ENCODE measurements around the gene PRRX2. TPM values are rescaled to one million over a fixed set of nuclear protein-coding genes. Genes with fewer than 3 reads are reported as not detected.
A peak's percentile ranks its signal among the peaks of the same experiment; 100 is the strongest.

The PRRX2 gene
- total and polyA plus RNA-seq, 2 of the 13 experiments (the other 11 are each of a cell fraction or from before 2014, with no cell fraction given) = 0.05 TPM; not detected in 1

GRCh38 chr9:129640086-129640870, 25.2 kb upstream of the PRRX2 start:
- no peak for FAIRE-seq
- peaks cover 30% of the 10 kb centered on the region for H3K4me1 ChIP-seq (ENCODE audit: insufficient read depth, low read length)
- H3K36me3 ChIP-seq (replicated peaks in 1 of 2; ENCODE audit: control insufficient read depth in 1 of 2, insufficient read depth in 2 of 2, low read length in 2 of 2) = peaks cover 17 to 37% of the 10 kb centered on the region in 2 experiments; a peak in 4 of 5 replicates
- ChIA-PET CTCF (ENCODE audit: low intra/inter-chr PET ratio, low total read pairs) (no interaction called here), POLR2A (interaction anchor here (1.5 kb wide), 1 partner anchor 13 kb away, joined by 4 read pairs; no protein-coding TSS in a partner anchor)
- no peaks in the 10 kb centered on the region for H3K9me3 ChIP-seq (ENCODE audit: low read length)
- intact Hi-C loops (cut with micrococcal nuclease; ENCODE audit: unreplicated experiment) = loop anchor here (5.0 kb wide), 1 partner anchor 142 kb away; no protein-coding TSS in a partner anchor
- in situ Hi-C loops (cut with HindIII; ENCODE audit: extremely low pct_ligation_motif_present, low pct_unique_long_range_greater_than_20kb) = loop anchor here (10.0 kb wide), 1 partner anchor 145 kb away; no protein-coding TSS in a partner anchor
- peak overlapping the region; percentile 94 for H3K9ac ChIP-seq (ENCODE audit: insufficient read depth, low read depth, low read length)
- no peak overlapping the region for H3K27ac ChIP-seq (ENCODE audit: extremely low read length, insufficient read depth, low read length)
- DNase-seq (ENCODE audit: low spot score) = no peak
- H2AFZ ChIP-seq (ENCODE audit: low read length) = no peak overlapping the region
- H3K4me3 ChIP-seq (replicated peaks in 1 of 3; ENCODE audit: insufficient read depth in 1 of 3, low read depth in 2 of 3, low read length in 3 of 3) = peak overlapping the region; percentile 92 to 100 (median 98)
- TF ChIP-seq, protein P1, sequence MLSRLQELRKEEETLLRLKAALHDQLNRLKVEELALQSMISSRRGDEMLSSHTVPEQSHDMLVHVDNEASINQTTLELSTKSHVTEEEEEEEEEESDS (CRISPR knock-in tag; IDR thresholded peaks at IDR 0.05; ENCODE audit: borderline replicate concordance) = no peak
- TF ChIP-seq AGO2 (optimal IDR thresholded peaks at IDR 0.05; ENCODE audit: low read depth, low read length) = peak; percentile 35
- ATAC-seq = no peak
- no TSS peak for BruUV-seq (replicated peaks)
- peak overlapping the region; percentile 99 for H3K4me2 ChIP-seq (ENCODE audit: low read depth, low read length)
- WGBS (ENCODE audit: low lambda C conversion rate) = 93% methylated on average over 19 of the region's 25 CpGs
- no peaks in the 10 kb centered on the region; a peak in 1 of 5 replicates for H3K27me3 ChIP-seq (ENCODE audit: control insufficient read depth in 1 of 2, insufficient read depth in 2 of 2, low read length in 2 of 2)
- H4K20me1 ChIP-seq (ENCODE audit: insufficient read depth, low read length) = peaks cover 9% of the 10 kb centered on the region; the same call in 1 of the 2 replicates
- H3K79me2 ChIP-seq (ENCODE audit: insufficient read depth, low read length) = peaks cover 23% of the 10 kb centered on the region

DNA sequence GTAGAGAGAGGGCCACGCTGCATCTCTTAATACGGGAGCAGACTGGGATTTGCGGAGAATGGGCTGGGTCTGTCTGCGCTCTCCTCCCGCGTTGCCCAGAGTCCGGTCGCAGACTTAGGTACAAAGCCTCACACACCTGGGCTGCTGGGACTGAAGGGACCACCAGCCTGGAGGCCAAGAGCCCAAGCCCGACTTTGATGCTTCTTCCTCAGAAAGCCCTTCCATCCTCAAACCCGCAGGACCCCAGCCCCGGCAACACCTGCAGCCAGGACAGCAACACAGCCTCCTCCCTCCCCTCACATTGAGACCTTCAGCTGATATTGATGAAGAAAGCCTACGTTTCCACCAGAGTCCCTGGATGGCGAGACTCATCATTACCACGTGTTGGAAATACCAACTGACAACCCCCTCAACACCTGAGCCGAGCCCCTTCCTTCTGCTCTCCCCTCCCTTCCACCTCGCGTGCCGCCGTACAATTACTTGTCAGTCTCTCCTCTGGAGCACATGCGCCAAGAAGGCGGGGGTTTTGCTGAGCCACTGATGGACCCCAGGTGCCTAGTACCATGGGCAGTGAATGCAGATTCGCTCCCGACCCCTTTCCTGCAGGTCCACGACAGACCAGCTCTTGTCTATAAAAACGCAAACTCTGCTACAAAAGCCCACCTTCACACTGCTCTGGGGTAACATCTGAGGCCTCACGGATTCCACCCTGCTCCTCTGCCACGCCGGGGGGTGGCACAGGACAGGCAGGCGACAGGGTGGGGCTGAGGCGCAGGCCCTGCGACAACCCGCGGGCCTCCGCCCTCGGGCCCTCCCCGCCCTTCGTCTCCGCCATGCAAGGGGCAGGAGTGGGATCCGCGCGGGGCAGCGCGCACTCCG, 24.3 kb upstream of the PRRX2 start:
- DNase-seq (ENCODE audit: low spot score) (no peak), FAIRE-seq (no peak), ATAC-seq (peak; percentile 6)
- H3K79me2 ChIP-seq (ENCODE audit: insufficient read depth, low read length) = peaks cover 23% of the 10 kb centered on the region
- WGBS (ENCODE audit: low lambda C conversion rate) = 20% methylated on average over 9 of the region's 44 CpGs
- peak overlapping the region; percentile 51 for H3K27ac ChIP-seq (ENCODE audit: extremely low read length, insufficient read depth, low read length)
- H3K4me1 ChIP-seq (ENCODE audit: insufficient read depth, low read length) = peaks cover 30% of the 10 kb centered on the region
- H2AFZ ChIP-seq (ENCODE audit: low read length) = no peak overlapping the region
- POLR2A ChIA-PET = no interaction called here
- peaks cover 14 to 32% of the 10 kb centered on the region in 2 experiments; a peak in 4 of 5 replicates for H3K36me3 ChIP-seq (replicated peaks in 1 of 2; ENCODE audit: control insufficient read depth in 1 of 2, insufficient read depth in 2 of 2, low read length in 2 of 2)
- in situ Hi-C loops (cut with HindIII; ENCODE audit: extremely low pct_ligation_motif_present, low pct_unique_long_range_greater_than_20kb) = loop anchor here (10.0 kb wide), 1 partner anchor 144 kb away; no protein-coding TSS in a partner anchor
- H3K9ac ChIP-seq (ENCODE audit: insufficient read depth, low read depth, low read length) = peak overlapping the region; percentile 94
- peaks cover 9% of the 10 kb centered on the region; the same call in 1 of the 2 replicates for H4K20me1 ChIP-seq (ENCODE audit: insufficient read depth, low read length)
- no peaks in the 10 kb centered on the region for H3K9me3 ChIP-seq (ENCODE audit: low read length)
- intact Hi-C loops (cut with micrococcal nuclease; ENCODE audit: unreplicated experiment) = loop anchor here (5.0 kb wide), 1 partner anchor 141 kb away; no protein-coding TSS in a partner anchor
- CTCF ChIA-PET (ENCODE audit: low intra/inter-chr PET ratio, low total read pairs) = interaction anchor here (1.5 to 1.9 kb wide), 2 partner anchors 143 to 149 kb away, joined by 9 to 15 read pairs; no protein-coding TSS in a partner anchor
- BruUV-seq (replicated peaks) = TSS peak; percentile 62
- peak overlapping the region; percentile 99 for H3K4me2 ChIP-seq (ENCODE audit: low read depth, low read length)
- H3K27me3 ChIP-seq (ENCODE audit: control insufficient read depth in 1 of 2, insufficient read depth in 2 of 2, low read length in 2 of 2) = peaks cover 0 to 3% of the 10 kb centered on the region in 2 experiments; a peak in 1 of 5 replicates
- peak overlapping the region; percentile 92 to 100 (median 98) for H3K4me3 ChIP-seq (replicated peaks in 1 of 3; ENCODE audit: insufficient read depth in 1 of 3, low read depth in 2 of 3, low read length in 3 of 3)
- TF ChIP-seq ZNF121 (CRISPR knock-in tag; IDR thresholded peaks at IDR 0.05) (no peak), ZNF83 (CRISPR knock-in tag; IDR thresholded peaks at IDR 0.05; ENCODE audit: borderline replicate concordance) (no peak), ZNF546 (CRISPR knock-in tag; conservative IDR thresholded peaks at IDR 0.05) (0 out of 2 replicates have a peak, but pooled peaks have one; percentile 6), NFIC (IDR thresholded peaks at IDR 0.05; ENCODE audit: low read length) (no peak), POGZ (CRISPR knock-in tag; IDR thresholded peaks at IDR 0.05) (no peak), E2F1 (CRISPR knock-in tag; IDR thresholded peaks at IDR 0.05) (no peak), WIZ (CRISPR knock-in tag; IDR thresholded peaks at IDR 0.05) (no peak), ZNF441 (CRISPR knock-in tag; IDR thresholded peaks at IDR 0.05; ENCODE audit: borderline replicate concordance) (no peak)
- TF ChIP-seq, protein P2, sequence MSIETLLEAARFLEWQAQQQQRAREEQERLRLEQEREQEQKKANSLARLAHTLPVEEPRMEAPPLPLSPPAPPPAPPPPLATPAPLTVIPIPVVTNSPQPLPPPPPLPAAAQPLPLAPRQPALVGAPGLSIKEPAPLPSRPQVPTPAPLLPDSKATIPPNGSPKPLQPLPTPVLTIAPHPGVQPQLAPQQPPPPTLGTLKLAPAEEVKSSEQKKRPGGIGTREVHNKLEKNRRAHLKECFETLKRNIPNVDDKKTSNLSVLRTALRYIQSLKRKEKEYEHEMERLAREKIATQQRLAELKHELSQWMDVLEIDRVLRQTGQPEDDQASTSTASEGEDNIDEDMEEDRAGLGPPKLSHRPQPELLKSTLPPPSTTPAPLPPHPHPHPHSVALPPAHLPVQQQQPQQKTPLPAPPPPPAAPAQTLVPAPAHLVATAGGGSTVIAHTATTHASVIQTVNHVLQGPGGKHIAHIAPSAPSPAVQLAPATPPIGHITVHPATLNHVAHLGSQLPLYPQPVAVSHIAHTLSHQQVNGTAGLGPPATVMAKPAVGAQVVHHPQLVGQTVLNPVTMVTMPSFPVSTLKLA (IDR thresholded peaks at IDR 0.05) = 0 out of 2 replicates have a peak, but pooled peaks have one; percentile 15

Measured in HepG2 (cell line).